Measurements from ENCODE around the gene BOK.
A peak's percentile ranks its signal among the peaks of the same experiment; 100 is the strongest.
"Not testable (repeated sequence)": the region's sequence is repeated elsewhere in the genome, so short reads cannot be mapped to it uniquely, and the experiment has no call there.

The BOK gene

DNA sequence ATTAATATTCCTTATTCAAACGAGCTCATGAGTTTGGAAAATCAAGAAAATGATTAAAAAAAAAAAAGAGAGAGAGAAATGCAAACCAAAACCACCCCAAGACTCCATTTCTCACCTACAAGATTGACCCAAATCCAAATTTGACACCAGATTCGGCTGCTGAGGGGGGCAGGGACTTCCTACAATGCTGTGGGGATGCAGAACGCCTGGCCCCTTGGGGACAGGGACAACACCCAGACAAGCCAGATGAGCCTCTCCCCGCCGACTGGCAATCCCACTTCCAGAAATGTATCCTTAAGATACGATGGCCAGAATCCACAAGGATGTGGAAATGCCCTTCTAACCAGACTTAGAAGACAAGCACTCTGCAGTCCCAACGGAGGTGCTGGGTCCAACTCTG, 20.7 kb downstream of the BOK start:
- Histone ChIP-seq H3K9me3 (ENCODE audit: control insufficient read depth, low read length) (peaks cover 2% of the 10 kb centered on the region), H3K4me1 (ENCODE audit: control insufficient read depth, insufficient read depth, low read length) (no peaks in the 10 kb centered on the region), H3K27me3 (replicated peaks; ENCODE audit: control insufficient read depth, insufficient read depth, low read length) (no peaks in the 10 kb centered on the region), H3K9ac (ENCODE audit: low read length) (no peak overlapping the region), H3K36me3 (ENCODE audit: control insufficient read depth, insufficient read depth, low read length, severe bottlenecking) (peaks cover 29% of the 10 kb centered on the region), H3K4me3 (ENCODE audit: low read length) (no peak overlapping the region)
- no peak for DNase-seq (ENCODE audit: low read depth)

DNA sequence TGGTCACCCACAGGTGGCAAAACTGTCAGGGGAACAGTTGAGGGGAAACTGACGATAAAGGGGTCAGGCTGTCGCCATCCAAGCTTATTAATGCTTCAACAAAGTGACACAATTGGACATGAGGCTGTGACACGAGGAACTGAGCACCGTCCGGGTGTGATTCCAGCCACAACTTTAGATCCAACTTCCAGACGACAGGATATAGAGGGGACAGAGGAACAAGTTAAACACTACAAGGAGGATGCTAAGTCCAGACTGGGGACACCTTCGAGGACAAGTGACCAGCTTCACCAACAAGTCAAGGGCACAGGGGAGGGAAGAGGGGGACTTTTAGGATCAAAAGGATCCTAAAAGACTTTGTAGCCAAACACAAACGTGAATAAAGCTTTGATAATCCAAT, 23.8 kb downstream of the BOK start:
- DNase-seq (ENCODE audit: low read depth): no peak
- H3K9ac ChIP-seq (ENCODE audit: low read length): no peak overlapping the region
- no peaks in the 10 kb centered on the region for H3K4me1 ChIP-seq (ENCODE audit: control insufficient read depth, insufficient read depth, low read length)
- H3K36me3 ChIP-seq (ENCODE audit: control insufficient read depth, insufficient read depth, low read length, severe bottlenecking): peaks cover 54% of the 10 kb centered on the region
- H3K27me3 ChIP-seq (replicated peaks; ENCODE audit: control insufficient read depth, insufficient read depth, low read length): no peaks in the 10 kb centered on the region
- H3K9me3 ChIP-seq (ENCODE audit: control insufficient read depth, low read length): peaks cover 27% of the 10 kb centered on the region
- H3K4me3 ChIP-seq (ENCODE audit: low read length): no peak overlapping the region

DNA sequence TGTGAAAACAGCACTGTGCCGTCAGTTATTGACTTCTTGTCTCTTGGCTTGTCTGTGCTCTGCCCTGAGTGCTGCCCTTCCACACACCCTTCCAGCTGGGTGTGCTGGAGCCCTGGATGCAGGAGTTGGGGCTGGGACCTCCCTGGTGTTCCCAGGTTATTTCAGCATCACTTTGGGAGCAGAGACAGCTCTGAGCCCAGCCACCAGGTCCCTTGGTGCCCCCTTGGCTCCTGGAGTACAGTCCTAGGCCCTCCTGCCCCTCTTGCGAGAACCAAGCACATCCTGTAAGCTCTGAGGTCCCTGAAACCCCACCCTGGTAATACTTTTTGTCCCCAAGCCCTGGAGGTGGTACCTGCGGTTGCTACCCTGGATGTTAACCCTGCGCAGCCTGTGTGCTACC, 24.3 kb downstream of the BOK start:
- DNase-seq (ENCODE audit: low read depth): no peak
- Histone ChIP-seq H3K4me1 (ENCODE audit: control insufficient read depth, insufficient read depth, low read length) (no peaks in the 10 kb centered on the region), H3K27me3 (replicated peaks; ENCODE audit: control insufficient read depth, insufficient read depth, low read length) (no peaks in the 10 kb centered on the region), H3K9me3 (ENCODE audit: control insufficient read depth, low read length) (peaks cover 31% of the 10 kb centered on the region), H3K36me3 (ENCODE audit: control insufficient read depth, insufficient read depth, low read length, severe bottlenecking) (peaks cover 56% of the 10 kb centered on the region), H3K9ac (ENCODE audit: low read length) (no peak overlapping the region), H3K4me3 (ENCODE audit: low read length) (no peak overlapping the region)

DNA sequence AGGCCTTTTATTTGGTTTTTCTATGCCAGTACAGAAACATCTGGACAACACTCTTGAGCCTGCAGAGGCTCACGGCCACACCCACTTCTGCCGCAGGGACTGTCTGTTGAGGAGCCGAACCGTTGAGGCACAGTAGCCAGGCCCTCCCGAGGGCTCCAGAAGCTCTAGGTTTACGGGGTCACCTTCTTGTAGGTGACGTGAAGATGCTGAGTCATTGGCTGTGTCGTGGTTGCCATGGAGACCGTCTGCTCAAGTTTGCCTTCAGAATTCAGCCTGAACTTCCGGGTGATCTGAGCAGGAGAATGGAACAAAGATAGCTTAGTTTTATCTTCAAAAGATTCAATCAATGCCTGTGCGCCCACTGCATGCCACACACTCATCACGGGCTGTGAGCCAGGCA, 25.9 kb downstream of the BOK start:
- H3K9me3 ChIP-seq (ENCODE audit: control insufficient read depth, low read length): peaks cover 35% of the 10 kb centered on the region

DNA sequence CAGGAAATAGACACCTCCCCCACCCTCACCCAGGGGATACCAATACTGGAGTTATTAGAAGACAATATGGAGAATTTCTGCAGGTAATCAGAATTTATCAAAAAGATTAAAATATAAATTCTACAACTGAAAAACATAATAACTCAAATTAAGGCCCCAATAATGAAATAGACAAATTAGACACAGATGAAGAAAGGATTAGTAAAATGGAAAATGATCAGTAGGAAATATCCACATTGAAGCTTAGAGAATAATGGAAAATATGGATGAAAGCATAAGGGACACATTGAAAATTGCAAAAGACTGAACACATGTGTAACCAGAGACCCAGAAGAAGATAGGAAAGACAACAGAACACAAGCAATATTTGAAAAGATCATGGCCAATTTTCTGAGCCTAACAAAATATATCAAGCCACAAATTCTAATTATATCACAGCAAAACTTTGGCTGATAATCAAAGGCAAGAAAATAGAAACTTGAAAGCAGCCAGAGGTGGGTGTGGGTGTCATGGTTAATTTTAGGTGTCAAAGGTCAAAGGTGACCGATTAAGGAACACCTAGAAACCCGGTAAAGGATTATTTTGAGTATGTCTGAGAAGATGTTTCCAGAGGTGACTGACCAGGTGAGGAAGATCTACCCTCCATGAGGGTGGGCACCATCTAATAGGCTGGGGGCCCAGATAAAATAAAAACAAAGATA, 28.2 kb downstream of the BOK start:
- peaks cover 35% of the 10 kb centered on the region for H3K9me3 ChIP-seq (ENCODE audit: control insufficient read depth, low read length)
- no peaks in the 10 kb centered on the region for H3K27me3 ChIP-seq (replicated peaks; ENCODE audit: control insufficient read depth, insufficient read depth, low read length)
- DNase-seq (ENCODE audit: low read depth): no peak
- no peaks in the 10 kb centered on the region for H3K4me1 ChIP-seq (ENCODE audit: control insufficient read depth, insufficient read depth, low read length)
- H3K4me3 ChIP-seq (ENCODE audit: low read length): peak overlapping the region; percentile 56
- peaks cover 69% of the 10 kb centered on the region for H3K36me3 ChIP-seq (ENCODE audit: control insufficient read depth, insufficient read depth, low read length, severe bottlenecking)
- H3K9ac ChIP-seq (ENCODE audit: low read length): no peak overlapping the region

More for the DNA sequence above, 25.9 kb downstream of the BOK start:
- H3K9ac ChIP-seq (ENCODE audit: low read length): no peak overlapping the region
- H3K4me1 ChIP-seq (ENCODE audit: control insufficient read depth, insufficient read depth, low read length): no peaks in the 10 kb centered on the region
- H3K27me3 ChIP-seq (replicated peaks; ENCODE audit: control insufficient read depth, insufficient read depth, low read length): no peaks in the 10 kb centered on the region
- H3K4me3 ChIP-seq (ENCODE audit: low read length): no peak overlapping the region
- no peak for DNase-seq (ENCODE audit: low read depth)
- peaks cover 69% of the 10 kb centered on the region for H3K36me3 ChIP-seq (ENCODE audit: control insufficient read depth, insufficient read depth, low read length, severe bottlenecking)

DNA sequence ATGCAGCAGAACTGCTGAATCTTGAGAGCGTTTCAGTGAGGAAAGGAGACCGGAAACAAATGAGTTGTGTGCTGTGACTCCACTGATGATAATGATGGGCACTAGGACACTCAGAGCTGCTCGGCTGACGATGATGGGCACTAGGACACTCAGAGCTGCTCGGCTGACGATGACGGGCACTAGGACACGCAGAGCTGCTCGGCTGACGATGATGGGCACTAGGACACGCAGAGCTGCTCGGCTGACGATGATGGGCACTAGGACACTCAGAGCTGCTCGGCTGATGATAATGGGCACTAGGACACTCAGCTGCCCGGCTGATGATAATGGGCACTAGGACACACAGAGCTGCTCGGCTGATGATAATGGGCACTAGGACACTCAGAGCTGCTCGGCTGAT, 31.3 kb downstream of the BOK start:
- peaks cover 63% of the 10 kb centered on the region for H3K36me3 ChIP-seq (ENCODE audit: control insufficient read depth, insufficient read depth, low read length, severe bottlenecking)

DNA sequence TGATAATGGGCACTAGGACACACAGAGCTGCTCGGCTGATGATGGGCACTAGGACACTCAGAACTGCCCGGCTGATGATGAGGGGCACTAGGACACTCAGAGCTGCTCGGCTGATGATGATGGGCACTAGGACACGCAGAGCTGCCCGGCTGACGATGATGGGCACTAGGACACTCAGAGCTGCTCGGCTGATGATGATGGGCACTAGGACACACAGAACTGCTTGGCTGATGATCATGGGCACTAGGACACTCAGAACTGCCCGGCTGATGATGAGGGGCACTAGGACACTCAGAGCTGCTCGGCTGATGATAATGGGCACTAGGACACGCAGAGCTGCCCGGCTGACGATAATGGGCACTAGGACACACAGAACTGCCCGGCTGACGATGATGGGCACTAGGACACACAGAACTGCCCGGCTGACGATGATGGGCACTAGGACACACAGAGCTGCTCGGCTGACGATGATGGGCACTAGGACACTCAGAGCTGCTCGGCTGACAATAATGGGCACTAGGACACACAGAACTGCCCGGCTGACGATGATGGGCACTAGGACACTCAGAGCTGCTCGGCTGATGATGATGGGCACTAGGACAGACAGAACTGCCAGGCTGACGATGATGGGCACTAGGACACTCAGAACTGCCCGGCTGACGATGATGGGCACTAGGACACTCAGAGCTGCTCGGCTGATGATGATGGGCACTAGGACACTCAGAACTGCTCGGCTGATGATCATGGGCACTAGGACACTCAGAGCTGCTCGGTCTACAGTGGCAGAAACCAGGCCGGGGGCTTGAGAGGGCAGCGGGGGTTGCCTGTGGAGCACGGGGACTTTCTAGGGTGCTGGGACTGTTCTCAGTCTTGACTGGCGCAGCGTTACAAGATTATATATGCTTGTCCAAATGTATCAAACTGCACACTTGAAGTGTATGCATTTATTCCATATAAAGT, 32.2 kb downstream of the BOK start:
- Histone ChIP-seq H3K36me3 (ENCODE audit: control insufficient read depth, insufficient read depth, low read length, severe bottlenecking) (peaks cover 63% of the 10 kb centered on the region), H3K9me3 (ENCODE audit: control insufficient read depth, low read length) (peaks cover 21% of the 10 kb centered on the region)
- not testable (repeated sequence) for H3K27me3 ChIP-seq (replicated peaks; ENCODE audit: control insufficient read depth, insufficient read depth, low read length); H3K4me1 ChIP-seq (ENCODE audit: control insufficient read depth, insufficient read depth, low read length); H3K9ac ChIP-seq (ENCODE audit: low read length); H3K4me3 ChIP-seq (ENCODE audit: low read length); DNase-seq (ENCODE audit: low read depth)

More for the DNA sequence above, 31.3 kb downstream of the BOK start:
- peaks cover 29% of the 10 kb centered on the region for H3K9me3 ChIP-seq (ENCODE audit: control insufficient read depth, low read length)
- not testable (repeated sequence) for H3K4me1 ChIP-seq (ENCODE audit: control insufficient read depth, insufficient read depth, low read length); H3K4me3 ChIP-seq (ENCODE audit: low read length); H3K27me3 ChIP-seq (replicated peaks; ENCODE audit: control insufficient read depth, insufficient read depth, low read length); H3K9ac ChIP-seq (ENCODE audit: low read length); DNase-seq (ENCODE audit: low read depth)

DNA sequence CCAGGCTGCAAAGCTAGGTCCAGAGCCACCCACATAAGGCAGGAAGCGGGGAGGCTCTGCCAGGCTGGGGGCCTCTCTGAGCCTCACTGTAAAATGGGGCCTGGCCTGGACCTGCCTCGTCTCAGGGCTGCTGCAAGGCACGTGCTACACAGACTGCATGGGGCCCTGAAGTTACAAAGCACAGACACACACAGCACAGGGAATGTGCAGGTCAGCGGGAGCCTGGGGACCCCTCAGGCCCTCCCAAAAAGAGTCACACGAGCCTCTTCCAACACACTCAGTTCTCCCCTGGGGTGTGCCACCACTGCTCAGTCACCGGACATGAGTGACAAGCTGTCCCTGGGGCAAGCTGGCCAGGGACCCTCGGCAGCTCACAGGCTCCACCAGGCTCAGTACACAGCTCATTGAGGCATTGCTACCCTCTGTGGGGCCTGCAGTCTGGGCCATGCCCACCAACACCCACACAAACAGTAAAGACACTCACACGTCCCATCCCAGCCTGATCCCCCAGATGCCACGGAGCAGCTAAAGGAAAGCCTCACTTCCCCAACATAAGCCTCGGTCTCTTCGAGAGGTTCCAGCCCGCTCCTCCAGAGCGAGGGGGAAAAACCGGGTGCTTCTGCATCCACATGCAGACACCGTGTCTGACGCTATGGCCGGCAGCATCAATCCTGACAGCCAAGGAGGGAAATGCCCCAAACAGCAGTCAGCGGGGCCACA, 33.7 kb downstream of the BOK start:
- H3K4me3 ChIP-seq (ENCODE audit: low read length): no peak overlapping the region
- no peaks in the 10 kb centered on the region for H3K27me3 ChIP-seq (replicated peaks; ENCODE audit: control insufficient read depth, insufficient read depth, low read length)
- no peak overlapping the region for H3K9ac ChIP-seq (ENCODE audit: low read length)
- H3K9me3 ChIP-seq (ENCODE audit: control insufficient read depth, low read length): peaks cover 9% of the 10 kb centered on the region
- peaks cover 54% of the 10 kb centered on the region for H3K36me3 ChIP-seq (ENCODE audit: control insufficient read depth, insufficient read depth, low read length, severe bottlenecking)
- DNase-seq (ENCODE audit: low read depth): no peak
- no peaks in the 10 kb centered on the region for H3K4me1 ChIP-seq (ENCODE audit: control insufficient read depth, insufficient read depth, low read length)

DNA sequence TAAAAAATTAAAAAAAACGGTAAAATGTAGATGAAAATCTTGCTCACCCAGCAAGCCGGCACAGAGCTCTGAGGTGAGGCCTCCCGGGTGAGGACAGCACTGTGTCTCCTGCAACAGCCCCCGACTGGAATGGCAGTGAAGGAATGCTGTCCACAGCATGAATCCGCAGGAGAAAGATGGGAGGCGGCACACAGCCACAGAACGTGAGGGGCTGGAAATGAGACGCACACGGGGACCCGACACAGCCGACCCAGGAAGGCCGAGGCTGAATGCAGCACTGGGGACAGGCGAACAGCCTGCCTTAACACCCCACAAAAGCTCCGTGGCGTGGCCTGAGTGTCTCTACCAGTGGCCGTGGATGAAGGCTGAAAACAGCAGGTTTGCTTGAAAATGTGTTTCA, 34.7 kb downstream of the BOK start:
- Histone ChIP-seq H3K9me3 (ENCODE audit: control insufficient read depth, low read length) (peaks cover under 1% of the 10 kb centered on the region), H3K27me3 (replicated peaks; ENCODE audit: control insufficient read depth, insufficient read depth, low read length) (no peaks in the 10 kb centered on the region), H3K4me3 (ENCODE audit: low read length) (no peak overlapping the region), H3K36me3 (ENCODE audit: control insufficient read depth, insufficient read depth, low read length, severe bottlenecking) (peaks cover 52% of the 10 kb centered on the region), H3K9ac (ENCODE audit: low read length) (no peak overlapping the region), H3K4me1 (ENCODE audit: control insufficient read depth, insufficient read depth, low read length) (peaks cover 8% of the 10 kb centered on the region)
- no peak for DNase-seq (ENCODE audit: low read depth)

DNA sequence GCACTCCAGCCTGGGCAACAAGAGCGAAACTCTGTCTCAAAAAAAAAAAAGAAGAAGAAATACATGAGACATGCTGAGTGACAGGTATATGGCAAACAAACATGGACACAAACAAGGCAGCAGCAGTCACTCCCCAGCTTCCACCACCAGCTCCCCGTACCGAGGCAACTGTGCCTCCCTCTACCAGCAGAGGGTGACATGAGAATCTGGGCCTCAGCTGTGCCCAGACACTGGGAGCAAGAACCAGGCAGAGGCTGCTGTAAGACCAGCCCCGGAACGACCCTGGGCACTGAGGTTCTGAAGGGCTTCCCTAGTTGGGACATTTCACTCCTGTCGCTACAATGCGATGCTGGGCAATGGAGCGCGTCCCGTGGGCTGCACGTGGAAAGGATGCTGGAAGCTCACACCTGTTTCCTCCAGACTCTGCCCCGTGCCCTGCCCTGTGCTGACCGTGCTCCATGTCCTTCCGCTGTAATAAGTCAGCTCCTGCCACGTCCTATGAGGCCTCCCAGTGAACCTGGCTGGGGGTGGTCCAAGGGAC, 37.1 kb downstream of the BOK start:
- Histone ChIP-seq H3K4me1 (ENCODE audit: control insufficient read depth, insufficient read depth, low read length) (peaks cover 13% of the 10 kb centered on the region), H3K9ac (ENCODE audit: low read length) (no peak overlapping the region), H3K9me3 (ENCODE audit: control insufficient read depth, low read length) (no peaks in the 10 kb centered on the region), H3K4me3 (ENCODE audit: low read length) (no peak overlapping the region), H3K27me3 (replicated peaks; ENCODE audit: control insufficient read depth, insufficient read depth, low read length) (no peaks in the 10 kb centered on the region), H3K36me3 (ENCODE audit: control insufficient read depth, insufficient read depth, low read length, severe bottlenecking) (peaks cover 51% of the 10 kb centered on the region)
- DNase-seq (ENCODE audit: low read depth): no peak

DNA sequence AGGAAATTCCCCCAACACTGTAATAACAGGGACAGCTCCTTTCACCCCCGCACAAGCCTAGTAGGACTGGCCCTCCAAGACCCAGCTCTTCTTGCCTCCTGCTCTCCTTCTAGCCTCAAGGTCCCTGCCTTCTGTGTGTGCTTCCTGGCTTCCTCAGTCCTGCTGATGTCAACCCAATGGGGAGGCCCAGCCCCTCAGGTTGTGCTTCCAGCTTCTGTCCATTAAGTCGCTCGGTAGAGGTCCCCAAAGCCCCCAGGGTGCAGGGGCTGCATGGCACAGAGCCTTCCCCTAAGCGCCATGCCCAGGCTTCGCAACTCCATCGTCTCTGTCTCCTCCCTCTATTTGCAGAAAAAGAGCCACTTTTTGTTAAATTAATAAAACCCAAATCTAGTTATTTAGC, 39.0 kb downstream of the BOK start:
- no peaks in the 10 kb centered on the region for H3K27me3 ChIP-seq (replicated peaks; ENCODE audit: control insufficient read depth, insufficient read depth, low read length)
- DNase-seq (ENCODE audit: low read depth): no peak
- H3K4me1 ChIP-seq (ENCODE audit: control insufficient read depth, insufficient read depth, low read length): peaks cover 13% of the 10 kb centered on the region
- no peak overlapping the region for H3K4me3 ChIP-seq (ENCODE audit: low read length)
- no peaks in the 10 kb centered on the region for H3K9me3 ChIP-seq (ENCODE audit: control insufficient read depth, low read length)
- peaks cover 60% of the 10 kb centered on the region for H3K36me3 ChIP-seq (ENCODE audit: control insufficient read depth, insufficient read depth, low read length, severe bottlenecking)
- H3K9ac ChIP-seq (ENCODE audit: low read length): no peak overlapping the region
